OCI-LY1 (cell line): ENCODE results near the gene SETD1A.

Experiments
- H2AFZ ChIP-seq: fragments of 200-600 bp; sonication (generic), shearing (Covaris generic); 2 replicates; pipeline ENCODE4 v1.6.0; 2014; ENCODE audit warnings: antibody characterized with exemption, mild to moderate bottlenecking, low read length
- H3F3A ChIP-seq: fragments of 200-600 bp; sonication (generic), shearing (Covaris generic); 2 replicates; pipeline ENCODE4 v1.6.0; 2014; ENCODE audit warnings: mild to moderate bottlenecking, antibody characterized with exemption, low read length, moderate library complexity; ENCODE audit not compliant: insufficient read depth
- H3K27ac ChIP-seq: fragments of 200-600 bp; sonication (generic); 2 replicates; pipeline ENCODE4 v1.5.1; 2014; ENCODE audit warnings: low read length, mixed run types, mild to moderate bottlenecking, low read depth; ENCODE audit not compliant: poor library complexity, severe bottlenecking
- H3K27me3 ChIP-seq: fragments of 200-600 bp; sonication (generic); 2 replicates; pipeline ENCODE4 v1.6.0; 2014; ENCODE audit warnings: antibody characterized with exemption, mild to moderate bottlenecking, low read length, moderate library complexity; ENCODE audit not compliant: insufficient read depth
- H3K36me3 ChIP-seq: fragments of 200-600 bp; sonication (generic); 2 replicates; pipeline ENCODE4 v1.6.1; 2014; ENCODE audit warnings: mild to moderate bottlenecking, antibody characterized with exemption, low read length, moderate library complexity, mixed read lengths; ENCODE audit not compliant: insufficient read depth
- H3K4me1 ChIP-seq: fragments of 200-600 bp; sonication (generic); 2 replicates; pipeline ENCODE4 v1.5.1; 2014; ENCODE audit warnings: mild to moderate bottlenecking, low read length, moderate library complexity; ENCODE audit not compliant: insufficient read depth, severe bottlenecking
- H3K4me2 ChIP-seq: fragments of 200-600 bp; sonication (generic), shearing (Covaris generic); 2 replicates; pipeline ENCODE4 v1.6.1; 2014; ENCODE audit warnings: low read length
- H3K4me3 ChIP-seq: fragments of 200-600 bp; sonication (generic); 2 replicates; pipeline ENCODE4 v1.5.1; 2014; ENCODE audit warnings: low read length, low read depth, mild to moderate bottlenecking, mixed read lengths; ENCODE audit not compliant: poor library complexity, severe bottlenecking
- H3K79me2 ChIP-seq: fragments of 200-600 bp; shearing (Covaris generic); 2 replicates; pipeline ENCODE4 v1.6.1; 2016; ENCODE audit warnings: mixed run types, low read length, mixed read lengths; ENCODE audit not compliant: insufficient read depth
- H3K9ac ChIP-seq: fragments of 200-600 bp; sonication (generic), shearing (Covaris generic); 2 replicates; pipeline ENCODE4 v1.6.1; 2014; ENCODE audit warnings: mild to moderate bottlenecking, low read length, mixed read lengths
- H3K9me2 ChIP-seq: fragments of 200-600 bp; sonication (generic), shearing (Covaris generic); 2 replicates; pipeline ENCODE4 v1.6.1; 2014; ENCODE audit warnings: low read depth, mild to moderate bottlenecking, low read length, mixed read lengths
- H3K9me3 ChIP-seq: fragments of 200-600 bp; shearing (Covaris generic); 2 replicates; pipeline ENCODE4 v1.6.1; 2014; ENCODE audit warnings: low read length, mixed read lengths
- H4K20me1 ChIP-seq: fragments of 200-600 bp; sonication (generic), shearing (Covaris generic); 2 replicates; pipeline ENCODE4 v1.6.0; 2016; ENCODE audit warnings: mild to moderate bottlenecking, low read length; ENCODE audit not compliant: insufficient read depth
- EZH2 ChIP-seq: fragments of 200-600 bp; sonication (generic), shearing (Covaris generic); IDR thresholded peaks from 2 replicates; pipeline ENCODE4 v1.8.0; 2017; ENCODE audit warnings: borderline replicate concordance, mixed run types, mild to moderate bottlenecking, antibody characterized with exemption, low read length, moderate library complexity, mixed read lengths
- TF ChIP-seq, protein P1 (sequence below): fragments of 200-600 bp; sonication (generic), shearing (Covaris generic); IDR thresholded peaks from 2 replicates; pipeline ENCODE4 v1.5.1; 2017; ENCODE audit warnings: mild to moderate bottlenecking, antibody characterized with exemption, low read length, moderate library complexity, mixed read lengths

The SETD1A gene

DNA sequence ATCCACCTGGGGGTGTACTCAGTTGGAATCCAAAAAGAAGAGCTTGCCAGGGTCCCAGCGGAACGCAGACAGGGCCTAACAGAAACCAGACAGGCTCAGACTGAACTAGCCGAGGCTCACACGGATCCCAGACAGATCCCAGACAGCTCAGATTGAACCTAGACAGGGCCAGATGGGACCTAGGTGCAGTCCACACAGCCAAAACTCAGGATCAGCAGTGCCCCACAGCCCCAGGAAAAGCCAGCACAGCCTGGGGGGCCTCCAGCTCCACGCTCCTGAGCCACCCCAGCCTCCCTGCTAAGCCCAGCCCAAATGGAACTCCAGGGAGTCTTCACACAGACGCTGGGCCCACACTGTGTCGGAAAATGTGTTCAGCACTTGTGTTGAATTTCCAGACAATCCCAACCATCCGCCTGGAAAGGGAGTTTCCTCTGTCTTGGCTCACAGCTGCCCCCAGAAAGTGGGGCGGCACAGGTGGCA, 45.3 kb downstream of the SETD1A start:
- Histone ChIP-seq H3K9ac (no peak overlapping the region), H3K4me2 (no peak overlapping the region), H2AFZ (no peak overlapping the region), H4K20me1 (no peaks in the 10 kb centered on the region), H3K9me2 (no peaks in the 10 kb centered on the region), H3K36me3 (no peaks in the 10 kb centered on the region), H3K4me1 (no peaks in the 10 kb centered on the region), H3K27ac (no peak overlapping the region), H3K9me3 (no peaks in the 10 kb centered on the region), H3F3A (no peaks in the 10 kb centered on the region), H3K79me2 (no peaks in the 10 kb centered on the region), H3K27me3 (0 out of 2 replicates have a peak, but pooled peaks cover 6% of the 10 kb centered on the region), H3K4me3 (no peak overlapping the region)
- TF ChIP-seq EZH2: no peak
- TF ChIP-seq, protein P1, sequence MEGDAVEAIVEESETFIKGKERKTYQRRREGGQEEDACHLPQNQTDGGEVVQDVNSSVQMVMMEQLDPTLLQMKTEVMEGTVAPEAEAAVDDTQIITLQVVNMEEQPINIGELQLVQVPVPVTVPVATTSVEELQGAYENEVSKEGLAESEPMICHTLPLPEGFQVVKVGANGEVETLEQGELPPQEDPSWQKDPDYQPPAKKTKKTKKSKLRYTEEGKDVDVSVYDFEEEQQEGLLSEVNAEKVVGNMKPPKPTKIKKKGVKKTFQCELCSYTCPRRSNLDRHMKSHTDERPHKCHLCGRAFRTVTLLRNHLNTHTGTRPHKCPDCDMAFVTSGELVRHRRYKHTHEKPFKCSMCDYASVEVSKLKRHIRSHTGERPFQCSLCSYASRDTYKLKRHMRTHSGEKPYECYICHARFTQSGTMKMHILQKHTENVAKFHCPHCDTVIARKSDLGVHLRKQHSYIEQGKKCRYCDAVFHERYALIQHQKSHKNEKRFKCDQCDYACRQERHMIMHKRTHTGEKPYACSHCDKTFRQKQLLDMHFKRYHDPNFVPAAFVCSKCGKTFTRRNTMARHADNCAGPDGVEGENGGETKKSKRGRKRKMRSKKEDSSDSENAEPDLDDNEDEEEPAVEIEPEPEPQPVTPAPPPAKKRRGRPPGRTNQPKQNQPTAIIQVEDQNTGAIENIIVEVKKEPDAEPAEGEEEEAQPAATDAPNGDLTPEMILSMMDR: no peak

DNA sequence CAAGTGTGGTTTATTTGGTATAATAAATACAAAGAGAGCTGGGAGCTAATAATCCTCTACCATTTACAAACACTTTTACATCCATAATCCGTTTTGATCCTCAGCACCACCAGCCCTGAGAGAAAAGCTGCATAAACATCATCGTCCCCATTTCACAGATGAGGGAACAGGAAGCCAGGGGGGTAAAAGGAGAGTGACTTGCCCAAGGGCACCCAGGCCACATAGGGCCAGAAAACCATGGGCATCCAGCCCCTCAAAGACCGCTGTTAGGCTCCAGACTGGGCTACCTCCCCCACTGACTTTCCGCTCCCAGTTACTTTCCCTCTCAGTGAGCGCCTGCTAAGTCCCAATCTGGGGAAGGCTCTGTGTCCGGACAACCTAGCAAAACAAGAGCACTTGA, 46.2 kb downstream of the SETD1A start:
- no peaks in the 10 kb centered on the region for H4K20me1 ChIP-seq
- no peak overlapping the region for H3K4me2 ChIP-seq
- H3K9me2 ChIP-seq: no peaks in the 10 kb centered on the region
- H3K4me3 ChIP-seq: no peak overlapping the region
- no peak overlapping the region for H2AFZ ChIP-seq
- no peaks in the 10 kb centered on the region for H3K4me1 ChIP-seq
- H3F3A ChIP-seq: no peaks in the 10 kb centered on the region
- H3K36me3 ChIP-seq: no peaks in the 10 kb centered on the region
- no peaks in the 10 kb centered on the region for H3K9me3 ChIP-seq
- no peak overlapping the region for H3K27ac ChIP-seq
- H3K27me3 ChIP-seq: 0 out of 2 replicates have a peak, but pooled peaks cover 6% of the 10 kb centered on the region
- TF ChIP-seq, protein P1: no peak
- TF ChIP-seq EZH2: no peak
- H3K79me2 ChIP-seq: no peaks in the 10 kb centered on the region
- no peak overlapping the region for H3K9ac ChIP-seq

DNA sequence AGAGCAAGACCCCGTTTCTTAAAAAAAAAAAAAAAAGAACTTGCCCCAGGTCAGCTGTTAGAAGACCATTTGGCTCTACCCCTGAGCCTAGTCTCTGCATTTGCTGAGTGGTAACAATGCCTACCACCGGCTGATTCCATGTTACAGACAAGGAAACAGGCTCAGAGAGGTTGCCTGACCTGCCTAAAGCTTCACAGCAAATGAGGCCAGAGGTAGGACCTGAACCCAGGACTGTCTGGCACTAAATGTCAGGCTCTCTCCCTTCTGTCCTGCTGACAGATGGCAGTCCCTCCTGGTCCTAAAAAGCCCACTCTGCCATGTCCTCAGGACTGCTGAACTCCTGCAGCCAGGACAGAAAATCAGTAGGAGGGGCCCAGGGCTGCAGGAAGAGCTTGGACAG, 47.1 kb downstream of the SETD1A start:
- no peak for TF ChIP-seq EZH2
- TF ChIP-seq, protein P1: no peak
- Histone ChIP-seq H3K27me3 (0 out of 2 replicates have a peak, but pooled peaks cover 12% of the 10 kb centered on the region), H3K9me3 (no peaks in the 10 kb centered on the region), H3K27ac (no peak overlapping the region), H4K20me1 (no peaks in the 10 kb centered on the region), H3F3A (no peaks in the 10 kb centered on the region), H3K79me2 (no peaks in the 10 kb centered on the region), H3K4me3 (no peak overlapping the region), H3K4me2 (no peak overlapping the region), H3K9ac (no peak overlapping the region), H3K4me1 (no peaks in the 10 kb centered on the region), H3K36me3 (no peaks in the 10 kb centered on the region), H2AFZ (no peak overlapping the region), H3K9me2 (no peaks in the 10 kb centered on the region)
